Glutamatergic neuron (in vitro differentiated cells): ENCODE results near the gene AFF4. TPM values are rescaled to one million over a fixed set of nuclear protein-coding genes. Genes with fewer than 3 reads are reported as not detected.

Experiments used
- DNase-seq: peaks from one replicate; pipeline ENCODE4 v3.0.0; 2022
- H3K27ac Mint-ChIP-seq: one replicate; pipeline ENCODE4 v1.8.0; 2020; ENCODE audit warnings: mild to moderate bottlenecking, mixed read lengths, inconsistent platforms; ENCODE audit not compliant: unreplicated experiment
- H3K27me3 Mint-ChIP-seq: one replicate; pipeline ENCODE4 v1.8.0; 2020; ENCODE audit warnings: mild to moderate bottlenecking, moderate library complexity, mixed read lengths, inconsistent platforms; ENCODE audit not compliant: unreplicated experiment
- H3K36me3 Mint-ChIP-seq: one replicate; pipeline ENCODE4 v1.8.0; 2020; ENCODE audit warnings: mild to moderate bottlenecking, mixed read lengths, inconsistent platforms; ENCODE audit not compliant: unreplicated experiment
- H3K4me1 Mint-ChIP-seq: one replicate; pipeline ENCODE4 v1.8.0; 2020; ENCODE audit warnings: mild to moderate bottlenecking, low read depth, mixed read lengths, inconsistent platforms; ENCODE audit not compliant: unreplicated experiment
- H3K4me3 Mint-ChIP-seq: one replicate; pipeline ENCODE4 v1.8.0; 2020; ENCODE audit warnings: mild to moderate bottlenecking, mixed read lengths, inconsistent platforms; ENCODE audit not compliant: unreplicated experiment
- H3K9me3 Mint-ChIP-seq: one replicate; pipeline ENCODE4 v1.8.0; 2020; ENCODE audit warnings: mild to moderate bottlenecking, moderate library complexity, mixed read lengths, inconsistent platforms; ENCODE audit not compliant: unreplicated experiment
- CTCF ChIP-seq: fragments of 200-600 bp; sonication (generic); IDR thresholded peaks from one replicate; pipeline ENCODE4 v1.5.0; 2021; ENCODE audit not compliant: partially characterized antibody, unreplicated experiment
- total RNA-seq: library from RNA; stranded (reverse); fragmentation: NEBNext Ultra II Directional; extraction: Animal tissue kit (Norgen Biotek cat#: 25700); gene quantifications from one replicate; pipeline ENCODE4 v1.2.1, GENCODE V29; 2021; ENCODE audit not compliant: unreplicated experiment

Gene AFF4
- total RNA-seq, 1 donor from 2014 or later = 135 TPM

DNA sequence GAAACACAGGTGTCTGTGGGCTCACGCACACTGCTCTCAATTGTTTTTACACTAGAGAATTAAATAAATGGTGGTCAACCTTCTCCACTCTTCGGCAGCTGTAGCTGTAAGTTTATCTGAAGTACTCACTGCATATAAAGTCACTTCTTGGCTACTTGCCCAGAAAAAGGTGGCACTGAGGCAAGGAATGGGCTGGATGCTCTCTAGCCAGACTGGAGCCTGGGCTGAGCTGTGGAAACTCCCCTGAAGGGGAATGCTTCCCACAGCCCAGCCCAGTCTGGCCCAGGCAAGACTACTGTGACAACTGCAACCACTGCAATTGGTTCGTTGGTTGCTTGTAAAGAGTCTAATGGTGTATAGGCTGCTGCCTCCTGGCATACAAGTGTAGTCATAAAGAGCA, 85.5 kb downstream of the AFF4 start:
- H3K9me3 Mint-ChIP-seq = peaks cover 3% of the 10 kb centered on the region
- no peaks in the 10 kb centered on the region for H3K36me3 Mint-ChIP-seq
- H3K4me1 Mint-ChIP-seq = no peaks in the 10 kb centered on the region
- H3K27ac Mint-ChIP-seq = no peak overlapping the region
- TF ChIP-seq CTCF = no peak
- no peak for DNase-seq
- no peak overlapping the region for H3K4me3 Mint-ChIP-seq
- no peaks in the 10 kb centered on the region for H3K27me3 Mint-ChIP-seq

GRCh38 chr5:132877466-132877865, 86.0 kb downstream of the AFF4 start:
- peaks cover 2% of the 10 kb centered on the region for H3K27me3 Mint-ChIP-seq
- H3K36me3 Mint-ChIP-seq = no peaks in the 10 kb centered on the region
- H3K9me3 Mint-ChIP-seq = peaks cover 5% of the 10 kb centered on the region
- TF ChIP-seq CTCF = no peak
- H3K4me3 Mint-ChIP-seq = no peak overlapping the region
- no peak for DNase-seq
- H3K27ac Mint-ChIP-seq = no peak overlapping the region
- H3K4me1 Mint-ChIP-seq = no peaks in the 10 kb centered on the region

GRCh38 chr5:132876020-132876759, 87.2 kb downstream of the AFF4 start:
- peaks cover 6% of the 10 kb centered on the region for H3K9me3 Mint-ChIP-seq
- peaks cover 2% of the 10 kb centered on the region for H3K27me3 Mint-ChIP-seq
- no peaks in the 10 kb centered on the region for H3K4me1 Mint-ChIP-seq
- no peak for TF ChIP-seq CTCF
- H3K4me3 Mint-ChIP-seq = no peak overlapping the region
- H3K27ac Mint-ChIP-seq = no peak overlapping the region
- no peaks in the 10 kb centered on the region for H3K36me3 Mint-ChIP-seq
- no peak for DNase-seq

DNA sequence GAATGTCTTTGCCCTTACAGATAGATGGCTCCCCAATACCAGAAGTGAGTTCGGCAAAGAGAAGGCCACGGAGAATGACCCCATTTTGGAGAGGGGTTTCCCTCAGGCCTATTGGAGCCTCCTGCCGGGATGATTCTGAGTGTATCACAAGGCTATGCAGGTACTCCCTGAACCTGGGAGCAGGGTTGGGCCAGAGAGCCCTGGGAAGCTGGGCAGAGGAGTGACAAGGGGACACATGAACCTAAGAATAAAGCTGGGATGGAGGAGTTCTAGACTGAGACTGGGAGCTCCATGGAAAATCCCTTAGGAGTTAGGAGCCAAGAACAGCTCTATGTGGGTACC, 89.5 kb downstream of the AFF4 start:
- TF ChIP-seq CTCF = no peak
- Mint-ChIP-seq H3K4me1 (no peaks in the 10 kb centered on the region), H3K27me3 (peaks cover 2% of the 10 kb centered on the region), H3K4me3 (no peak overlapping the region), H3K27ac (no peak overlapping the region), H3K9me3 (peaks cover 6% of the 10 kb centered on the region), H3K36me3 (no peaks in the 10 kb centered on the region)
- no peak for DNase-seq

- Mint-ChIP-seq H3K27me3 (peaks cover 2% of the 10 kb centered on the region), H3K27ac (no peak within 1 kb of the TSS), H3K4me3 (no peak within 1 kb of the TSS), H3K4me1 (no peaks in the 10 kb centered on the region), H3K9me3 (peaks cover 6% of the 10 kb centered on the region), H3K36me3 (no peaks in the 10 kb centered on the region)
- no peak for DNase-seq
- no peak for TF ChIP-seq CTCF
Measured at GRCh38 chr5:132873119-132873929, 90.1 kb downstream of the AFF4 start, which contains the start of gene LEAP2. Gene LEAP2, plus strand, starts transcription at chr5:132873668. Its CDS starts 27 bp downstream, at chr5:132873695.
